Brain microvascular endothelial cell (primary cell): ENCODE data around the gene PRSS50.

Experiments
- DNase-seq: peaks from one replicate; pipeline ENCODE4 v3.0.0-alpha.2; 2020
- H3K27ac ChIP-seq: fragments of 250-450 bp; sonication (Bioruptor Pico); 2 replicates; pipeline ENCODE4 v1.5.1; 2020; ENCODE audit warnings: mild to moderate bottlenecking, moderate library complexity
- H3K27me3 ChIP-seq: fragments of 250-450 bp; sonication (Bioruptor Pico); replicated peaks from 2 replicates; pipeline ENCODE4 v1.5.1; 2020; ENCODE audit warnings: mild to moderate bottlenecking
- H3K36me3 ChIP-seq: fragments of 250-450 bp; sonication (Bioruptor Pico); replicated peaks from 2 replicates; pipeline ENCODE4 v1.5.1; 2020; ENCODE audit warnings: mild to moderate bottlenecking
- H3K4me3 ChIP-seq: 2 replicates; pipeline ENCODE4 v1.5.1; 2011; ENCODE audit warnings: low read depth, mild to moderate bottlenecking, control low read depth, low read length, moderate library complexity
- CTCF ChIP-seq: IDR thresholded peaks from 2 replicates; pipeline ENCODE4 v1.5.1; 2011; ENCODE audit warnings: low read depth, mild to moderate bottlenecking, moderate library complexity, low read length, control low read depth, inconsistent platforms; ENCODE audit errors: missing control alignments
- in situ Hi-C: cut with HindIII; loops from 2 replicates; pipeline ENCODE4 v1.10.0; 2017; ENCODE audit warnings: low sequenced_read_pairs, low pct_ligation_motif_present

PRSS50 gene

GRCh38 chr3:46714728-46715506, 2.8 kb downstream of the PRSS50 start:
- no peaks in the 10 kb centered on the region for H3K36me3 ChIP-seq
- in situ Hi-C loops, result no loop called here
- no peak overlapping the region for H3K27ac ChIP-seq
- H3K4me3 ChIP-seq, result no peak overlapping the region
- no peak for TF ChIP-seq CTCF
- no peak for DNase-seq
- peaks cover 6% of the 10 kb centered on the region for H3K27me3 ChIP-seq

GRCh38 chr3:46713898-46714552, 3.6 kb downstream of the PRSS50 start:
- H3K27me3 ChIP-seq, result peaks cover 3% of the 10 kb centered on the region
- H3K4me3 ChIP-seq, result no peak overlapping the region
- H3K27ac ChIP-seq, result no peak overlapping the region
- no peaks in the 10 kb centered on the region for H3K36me3 ChIP-seq
- DNase-seq, result no peak
- TF ChIP-seq CTCF, result no peak
- in situ Hi-C loops, result no loop called here

DNA sequence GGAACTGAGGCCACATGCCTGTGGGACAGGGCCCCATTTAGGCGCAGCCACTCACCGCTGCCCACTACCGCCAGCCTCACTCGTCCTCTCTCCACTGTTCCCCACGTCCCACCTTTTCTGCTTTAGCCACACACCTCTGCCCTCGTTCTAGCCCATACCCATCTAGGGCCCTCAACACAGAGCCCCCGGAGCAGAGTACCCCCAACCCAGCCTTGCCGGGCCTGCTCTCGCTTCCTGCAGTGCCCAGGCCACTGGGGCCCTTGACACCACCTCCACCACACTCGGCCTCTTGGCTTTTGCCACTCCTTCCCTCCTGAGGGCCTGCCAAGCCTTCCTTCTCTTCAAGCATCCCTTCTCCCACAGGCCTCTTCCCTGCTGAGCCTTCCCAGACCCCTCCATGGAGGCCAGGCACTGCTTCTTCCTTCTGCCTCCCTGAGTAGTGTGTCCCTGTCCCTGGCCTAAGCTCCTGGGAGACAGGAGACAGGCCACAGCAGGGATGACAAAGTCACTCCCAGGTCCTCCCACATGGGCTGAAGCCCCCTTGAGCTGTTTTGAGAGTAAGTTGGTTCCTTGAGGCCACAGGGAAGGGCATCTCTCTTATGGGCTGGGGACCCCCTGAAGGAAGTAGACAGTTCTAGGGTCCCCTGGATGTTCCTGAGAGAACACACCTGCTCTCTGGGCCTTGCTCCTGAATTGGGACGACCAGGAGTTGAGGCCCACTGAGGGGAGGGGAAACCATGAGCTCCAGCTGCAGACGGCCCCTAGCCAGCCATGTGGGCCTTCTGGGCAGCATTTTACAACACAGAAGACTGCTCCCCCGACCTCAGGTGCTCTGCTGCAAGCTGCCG, 4.4 kb downstream of the PRSS50 start:
- DNase-seq, result no peak
- Histone ChIP-seq H3K4me3 (no peak overlapping the region), H3K27ac (no peak overlapping the region), H3K36me3 (no peaks in the 10 kb centered on the region), H3K27me3 (peaks cover 3% of the 10 kb centered on the region)
- in situ Hi-C loops, result no loop called here
- TF ChIP-seq CTCF, result no peak

DNA sequence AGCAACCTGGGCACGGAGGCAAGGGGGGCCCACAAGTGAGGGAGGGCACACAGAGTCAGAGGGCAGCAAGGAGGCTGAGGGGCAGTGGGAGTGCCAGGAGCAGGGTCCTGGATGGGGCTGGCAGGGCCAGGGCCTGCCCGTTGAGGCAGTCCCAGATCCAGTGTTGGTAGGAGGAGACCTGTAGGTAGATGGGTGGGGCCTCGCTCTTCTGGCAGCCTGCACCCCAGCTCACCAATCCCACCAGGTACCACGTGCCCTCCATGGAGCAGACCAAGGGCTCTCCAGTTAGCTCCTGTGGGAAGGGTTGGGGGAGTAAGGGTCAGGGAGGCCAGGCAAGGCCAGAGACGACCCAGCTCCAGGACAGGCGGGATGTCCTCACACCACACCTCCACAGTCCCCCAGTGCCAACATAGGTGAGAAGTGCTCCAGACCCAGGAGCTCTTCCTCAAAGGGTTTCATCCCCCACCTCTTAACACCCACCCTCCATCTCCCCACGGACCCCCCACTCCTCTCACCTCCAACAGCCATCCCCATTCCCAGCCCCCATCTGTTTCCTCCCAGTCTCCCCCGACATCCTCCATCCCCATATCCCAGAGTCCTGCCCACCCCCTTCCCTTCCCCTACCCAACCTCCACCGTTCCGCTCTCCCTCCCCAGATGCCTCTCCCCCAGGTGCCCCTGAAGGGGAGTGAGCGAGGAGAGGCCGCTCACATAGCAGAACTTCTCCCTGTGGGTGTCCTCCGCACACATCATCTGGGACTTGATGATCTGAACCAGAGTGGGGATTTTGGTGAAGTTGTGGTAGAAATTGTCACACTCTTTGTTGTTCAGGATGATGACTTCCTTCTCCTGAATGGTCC, 5.2 kb downstream of the PRSS50 start:
- DNase-seq, result no peak
- peaks cover 3% of the 10 kb centered on the region for H3K27me3 ChIP-seq
- H3K27ac ChIP-seq, result no peak overlapping the region
- H3K36me3 ChIP-seq, result no peaks in the 10 kb centered on the region
- H3K4me3 ChIP-seq, result no peak overlapping the region
- in situ Hi-C loops, result no loop called here
- no peak for TF ChIP-seq CTCF

DNA sequence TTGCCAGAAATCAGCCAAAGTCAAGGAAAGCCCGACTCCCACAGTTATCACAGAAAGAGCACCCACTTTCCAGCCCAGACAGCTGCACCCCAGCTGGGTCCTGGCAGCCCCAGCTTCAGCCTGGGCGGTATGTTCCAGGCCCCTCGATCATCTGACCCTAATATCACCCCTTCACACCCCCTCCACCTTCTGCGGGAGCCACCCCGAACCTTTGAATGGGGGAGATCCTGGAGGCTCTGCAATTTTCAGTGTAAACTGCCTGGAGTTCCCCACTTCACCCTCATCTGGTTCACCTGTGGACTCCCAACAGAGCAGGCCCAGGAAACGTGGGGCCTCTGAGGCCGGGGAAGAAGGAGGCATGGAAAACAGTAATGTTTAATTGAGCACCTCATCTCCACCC, 5.9 kb downstream of the PRSS50 start:
- peaks cover 3% of the 10 kb centered on the region for H3K27me3 ChIP-seq
- no peak for DNase-seq
- no peak overlapping the region for H3K4me3 ChIP-seq
- no peaks in the 10 kb centered on the region for H3K36me3 ChIP-seq
- in situ Hi-C loops, result no loop called here
- no peak overlapping the region for H3K27ac ChIP-seq
- no peak for TF ChIP-seq CTCF
